Purkinje cell (primary cell): Measurements from ENCODE around the gene IL12A. TPM values are rescaled to one million over a fixed set of nuclear protein-coding genes. Genes with fewer than 3 reads are reported as not detected.

Experiments
- polyA plus RNA-seq: library from polyadenylated mRNA; unstranded; fragments of >200 nt; fragmentation: Nextera tagmentation; gene quantifications from 2 replicates; pipeline ENCODE4 v1.2.1, GENCODE V29; 2014

IL12A gene
- not detected in 2 replicates for polyA plus RNA-seq

GRCh38 chr3:159988617-159989271 is at the start of gene IL12A:
IL12A (plus strand) TSS chr3:159988835.

Other genes starting within 250 kb of the IL12A start
- gene SCHIP1, start 149.0 kb upstream of the IL12A start, polyA plus RNA-seq, result 48.0 and 60.4 TPM in 2 replicates
- gene C3orf80, start 236.6 kb downstream of the IL12A start, polyA plus RNA-seq, result 11.7 and 14.2 TPM in 2 replicates